Breast epithelium (tissue), 4 donors: ENCODE measurements around the gene AGPAT1. TPM values are rescaled to one million over a fixed set of nuclear protein-coding genes. Genes with fewer than 3 reads are reported as not detected.
A peak's percentile ranks its signal among the peaks of the same experiment; 100 is the strongest.

ENCODE experiments used
- DNase-seq, 2 donors: peaks; one replicate each; pipeline ENCODE4 v3.0.0-alpha.2; 2019; ENCODE audit warnings: low spot score in 2 of 2
- H3K27ac ChIP-seq, 2 donors: fragments of 200-600 bp; sonication (generic) in 1 of 2; one replicate each; pipeline ENCODE4 v1.5.1; 2016 to 2019; ENCODE audit warnings: mild to moderate bottlenecking in 1 of 2
- H3K27me3 ChIP-seq, 2 donors: fragments of 200-600 bp; sonication (generic) in 1 of 2; one replicate each; pipeline versions ENCODE4 v1.5.1 to v1.6.0; 2017 to 2019; ENCODE audit warnings: control low read depth in 1 of 2, mild to moderate bottlenecking in 1 of 2
- H3K36me3 ChIP-seq: fragments of 200-600 bp; one replicate; pipeline ENCODE4 v1.5.1; 2019
- H3K4me1 ChIP-seq, 2 donors: fragments of 200-600 bp; sonication (generic); one replicate each; pipeline ENCODE4 v1.5.1; 2016 to 2019; ENCODE audit warnings: control low read depth in 1 of 2
- H3K4me3 ChIP-seq, 3 donors: fragments of 200-600 bp; sonication (generic); 1 replicate in 2 of 3; 2 replicates in 1 of 3; pipeline ENCODE4 v1.5.1; 2016 to 2019; ENCODE audit warnings: mild to moderate bottlenecking in 3 of 3, moderate library complexity in 2 of 3
- H3K9me3 ChIP-seq, 2 donors: fragments of 200-600 bp; sonication (generic) in 1 of 2; one replicate each; pipeline ENCODE4 v1.5.1; 2016 to 2019; ENCODE audit warnings: control low read depth in 1 of 2
- POLR2A ChIP-seq: fragments of 450-650 bp; IDR thresholded peaks from one replicate; pipeline ENCODE4 v1.6.1; 2016; ENCODE audit warnings: antibody characterized with exemption, mild to moderate bottlenecking, moderate library complexity
- POLR2AphosphoS5 ChIP-seq, 3 donors: sonication (generic); formaldehyde crosslinking; IDR thresholded peaks; one replicate each; pipeline ENCODE4 v1.6.1; 2017; ENCODE audit warnings: antibody characterized with exemption in 3 of 3
- intact Hi-C: fragments of 100-400 bp; cut with DNase I; formaldehyde crosslinking; loops from one replicate; pipeline ENCODE4 v1.15.1; 2023; ENCODE audit warnings: low total_unique reads
- total RNA-seq, 3 donors: library from RNA; depleted of rRNA; stranded (reverse); fragments of >200 nt; gene quantifications; one replicate each; pipeline ENCODE4 v1.1.0, GENCODE V29; 2016
- TF ChIP-seq, protein P1 (sequence below), 3 donors: fragments of 450-650 bp; IDR thresholded peaks; one replicate each; pipeline ENCODE4 v1.5.1; 2016 to 2017; ENCODE audit warnings: antibody characterized with exemption in 3 of 3, mild to moderate bottlenecking in 3 of 3, moderate library complexity in 3 of 3

The AGPAT1 gene
- total RNA-seq, 3 donors from 2014 or later = 25.8 to 33.8 (median 30.6) TPM

DNA sequence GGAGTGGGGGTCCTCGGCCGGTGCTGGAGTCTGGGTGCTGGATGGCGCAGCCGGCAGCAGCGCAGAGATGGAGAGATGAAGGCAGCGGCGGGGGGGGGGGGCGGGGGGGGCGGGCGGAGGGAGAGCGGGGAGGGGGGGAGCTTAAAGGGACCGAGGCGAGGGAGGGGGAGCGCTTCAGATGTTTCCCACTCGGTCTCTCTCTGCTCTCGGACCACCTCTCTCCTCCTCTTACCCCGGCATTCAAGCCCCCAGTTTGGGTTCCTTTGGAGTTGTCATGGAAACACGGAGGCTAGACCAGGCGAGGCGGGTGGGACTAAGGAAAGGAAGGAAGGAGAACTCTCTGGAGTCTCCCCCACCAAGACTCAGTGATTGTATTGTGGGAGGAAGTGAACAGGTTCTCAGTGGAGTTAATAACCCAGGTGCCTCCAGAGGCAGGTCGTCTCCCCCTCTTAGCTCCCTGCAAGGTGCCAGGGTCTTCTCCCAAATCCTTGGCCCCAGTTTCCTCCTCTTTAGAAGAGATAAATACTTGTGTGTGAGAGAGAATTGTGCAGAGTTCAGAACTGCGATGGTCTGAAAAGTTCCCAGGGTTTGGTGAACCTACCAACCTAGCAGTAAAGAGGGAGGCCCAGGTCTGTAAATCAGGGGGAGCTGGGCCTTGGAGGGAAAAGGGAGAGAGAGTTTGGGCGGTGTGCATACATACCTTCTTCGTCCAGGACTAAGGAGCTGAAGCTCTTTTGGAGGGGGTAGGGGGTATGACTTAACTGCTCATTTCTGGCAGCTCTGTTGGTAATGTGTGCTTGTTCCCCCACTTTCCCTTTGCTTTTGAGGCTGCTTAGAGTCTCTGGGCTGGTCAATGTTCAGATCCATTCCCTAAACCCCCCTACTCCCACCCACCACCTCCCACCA is 23.8 kb downstream of the AGPAT1 start, which contains the start of gene PRRT1:
Gene PRRT1, minus strand, starts transcription at position 77 of the 906 bp plus-strand sequence. CDS start 112 bp downstream, outside the sequence.
- intact Hi-C loops = no loop called here
- Histone ChIP-seq H3K27me3 (no peaks in the 10 kb centered on the region), H3K4me1 (peaks cover 0 to 11% of the 10 kb centered on the region in 2 donors), H3K36me3 (no peaks in the 10 kb centered on the region), H3K4me3 (peak within 1 kb of the TSS; percentile 76 to 84 (median 82)), H3K9me3 (no peaks in the 10 kb centered on the region), H3K27ac (peak within 1 kb of the TSS; percentile 89 to 98)
- no peak for DNase-seq
- no peak for TF ChIP-seq POLR2A

DNA sequence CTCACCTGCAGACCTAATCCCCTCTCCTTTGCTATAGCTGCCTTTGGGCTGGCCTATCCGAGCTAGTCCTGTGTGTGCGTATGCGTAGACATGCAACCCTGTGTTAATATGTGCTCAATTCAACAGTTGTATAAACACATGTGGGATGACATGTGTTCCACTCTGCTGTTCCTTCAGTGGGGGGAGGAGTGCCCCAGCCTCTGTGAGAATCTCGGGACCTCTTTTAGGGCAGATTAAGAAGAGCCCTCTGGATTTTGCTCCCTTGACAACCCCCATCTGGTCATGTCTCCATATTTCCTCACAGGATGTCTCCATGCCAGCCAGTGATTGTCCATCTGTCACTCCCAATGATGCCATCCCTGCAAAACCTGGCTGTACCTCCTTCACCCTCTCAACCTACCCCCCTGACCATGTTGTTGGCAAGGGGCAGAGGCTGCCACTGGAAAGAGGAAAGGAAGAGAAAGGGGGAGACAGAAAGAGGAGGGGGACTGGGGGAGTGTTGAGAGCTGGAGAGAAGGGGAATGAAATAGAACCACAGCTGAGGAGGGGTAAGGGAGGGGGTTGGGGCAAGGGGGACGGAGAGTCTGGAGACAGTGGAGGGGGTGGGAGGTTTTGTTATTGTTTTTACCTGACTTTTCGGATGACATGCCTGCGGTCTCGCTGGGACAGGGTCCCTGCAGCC is 24.6 kb downstream of the AGPAT1 start:
- Histone ChIP-seq H3K4me1 (peaks cover 0 to 11% of the 10 kb centered on the region in 2 donors), H3K27ac (peak overlapping the region in 1 of 2 donors; percentile 98), H3K9me3 (no peaks in the 10 kb centered on the region), H3K4me3 (peak overlapping the region; percentile 36 to 84 (median 82)), H3K27me3 (no peaks in the 10 kb centered on the region), H3K36me3 (no peaks in the 10 kb centered on the region)
- intact Hi-C loops = no loop called here
- DNase-seq = no peak
- TF ChIP-seq, protein P1, sequence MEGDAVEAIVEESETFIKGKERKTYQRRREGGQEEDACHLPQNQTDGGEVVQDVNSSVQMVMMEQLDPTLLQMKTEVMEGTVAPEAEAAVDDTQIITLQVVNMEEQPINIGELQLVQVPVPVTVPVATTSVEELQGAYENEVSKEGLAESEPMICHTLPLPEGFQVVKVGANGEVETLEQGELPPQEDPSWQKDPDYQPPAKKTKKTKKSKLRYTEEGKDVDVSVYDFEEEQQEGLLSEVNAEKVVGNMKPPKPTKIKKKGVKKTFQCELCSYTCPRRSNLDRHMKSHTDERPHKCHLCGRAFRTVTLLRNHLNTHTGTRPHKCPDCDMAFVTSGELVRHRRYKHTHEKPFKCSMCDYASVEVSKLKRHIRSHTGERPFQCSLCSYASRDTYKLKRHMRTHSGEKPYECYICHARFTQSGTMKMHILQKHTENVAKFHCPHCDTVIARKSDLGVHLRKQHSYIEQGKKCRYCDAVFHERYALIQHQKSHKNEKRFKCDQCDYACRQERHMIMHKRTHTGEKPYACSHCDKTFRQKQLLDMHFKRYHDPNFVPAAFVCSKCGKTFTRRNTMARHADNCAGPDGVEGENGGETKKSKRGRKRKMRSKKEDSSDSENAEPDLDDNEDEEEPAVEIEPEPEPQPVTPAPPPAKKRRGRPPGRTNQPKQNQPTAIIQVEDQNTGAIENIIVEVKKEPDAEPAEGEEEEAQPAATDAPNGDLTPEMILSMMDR (IDR thresholded peaks at IDR 0.05) = no peak
- TF ChIP-seq POLR2A (no peak), POLR2AphosphoS5 (IDR thresholded peaks at IDR 0.05) (no peak)

DNA sequence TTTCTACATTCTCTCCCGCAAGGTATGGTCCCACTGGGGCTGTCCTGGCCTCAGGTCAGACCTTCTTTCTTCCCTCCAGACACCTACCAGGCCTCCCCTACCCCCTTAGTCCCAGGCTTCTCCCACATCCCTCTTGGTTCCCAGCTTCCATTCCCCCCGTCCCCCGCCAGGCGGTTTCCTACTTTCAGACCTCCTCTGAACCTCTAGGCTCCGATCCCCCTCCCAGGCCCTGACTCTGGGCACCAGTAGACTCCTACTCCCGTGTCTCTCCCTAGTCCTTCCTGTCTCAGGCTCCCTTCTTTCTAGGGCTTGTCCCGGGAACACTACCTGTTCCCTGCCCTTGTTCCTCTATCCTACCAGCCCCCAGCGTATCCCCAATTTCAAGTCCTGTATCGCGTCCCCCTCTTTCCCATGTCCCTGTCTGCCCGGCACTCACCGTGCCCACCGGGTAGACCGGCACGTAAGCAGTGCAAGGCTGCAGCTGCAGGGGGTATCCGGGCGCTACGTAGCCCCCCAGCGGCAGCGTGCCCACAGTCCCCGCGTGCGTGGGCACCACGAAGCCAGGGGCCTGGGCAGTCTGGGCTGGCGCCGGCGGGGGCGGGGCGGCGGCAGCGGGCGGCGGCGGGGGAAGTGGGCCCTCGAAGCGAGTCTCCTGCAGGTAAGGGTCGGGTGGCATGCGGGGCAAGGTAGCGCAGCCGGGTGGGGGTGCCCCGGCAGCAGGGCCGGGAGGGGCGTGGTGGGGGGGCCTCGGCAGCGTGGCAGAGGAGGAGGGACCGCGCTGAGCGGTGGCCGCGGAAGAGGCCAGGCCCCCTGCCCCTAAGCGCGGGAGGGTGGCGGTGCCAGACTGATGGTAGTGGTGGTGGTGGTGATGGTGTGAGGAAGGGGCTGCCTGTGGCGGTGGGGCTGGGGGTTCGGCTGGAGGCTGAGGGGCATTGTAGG is 25.7 kb downstream of the AGPAT1 start:
- no peak for DNase-seq
- TF ChIP-seq POLR2A = no peak
- TF ChIP-seq POLR2AphosphoS5 (IDR thresholded peaks at IDR 0.05) = no peak
- TF ChIP-seq, protein P1 (IDR thresholded peaks at IDR 0.05) = no peak
- Histone ChIP-seq H3K9me3 (no peaks in the 10 kb centered on the region), H3K27me3 (no peaks in the 10 kb centered on the region), H3K4me3 (peak overlapping the region in 2 of 3 donors; percentile 82 to 84), H3K4me1 (peaks cover 0 to 3% of the 10 kb centered on the region in 2 donors), H3K27ac (peak overlapping the region in 1 of 2 donors; percentile 9), H3K36me3 (no peaks in the 10 kb centered on the region)
- intact Hi-C loops = no loop called here

DNA sequence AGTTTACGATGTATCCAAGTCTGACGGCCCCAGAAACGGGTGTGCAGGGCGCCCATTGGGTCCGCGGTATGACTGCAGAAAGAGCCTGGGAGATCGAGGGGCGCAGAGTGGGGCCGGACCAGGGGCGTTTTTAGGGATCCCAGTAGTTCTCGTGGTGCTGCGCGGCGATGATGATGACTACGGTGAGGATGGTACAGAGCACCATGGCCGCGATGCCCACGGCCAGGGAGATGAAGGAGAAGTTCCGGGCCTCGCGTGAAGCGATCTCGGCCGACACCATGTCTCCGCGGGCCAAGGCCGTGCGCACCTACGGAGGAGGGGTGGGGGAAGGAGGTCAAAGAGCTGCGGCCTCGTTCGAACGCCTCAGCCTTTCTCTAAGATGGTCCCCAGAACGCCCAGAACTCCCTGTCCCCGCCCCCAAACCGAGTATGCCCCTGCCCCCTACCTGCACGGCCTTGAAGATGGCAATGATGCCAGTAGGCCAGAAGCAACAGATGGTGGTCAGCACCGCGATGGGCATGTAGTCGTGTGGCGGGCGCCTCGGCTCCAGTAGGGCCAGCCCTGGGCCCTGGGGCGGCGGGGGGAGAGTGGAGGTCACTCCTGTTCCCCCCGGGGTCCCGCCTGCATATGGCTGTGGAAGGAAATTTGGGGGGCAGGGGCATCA is 26.7 kb downstream of the AGPAT1 start:
- Histone ChIP-seq H3K36me3 (no peaks in the 10 kb centered on the region), H3K4me1 (no peaks in the 10 kb centered on the region), H3K9me3 (no peaks in the 10 kb centered on the region), H3K27me3 (no peaks in the 10 kb centered on the region), H3K27ac (no peak overlapping the region), H3K4me3 (peak overlapping the region in 2 of 3 donors; percentile 26 to 33)
- intact Hi-C loops = no loop called here
- DNase-seq = no peak
- TF ChIP-seq POLR2AphosphoS5 (IDR thresholded peaks at IDR 0.05) (no peak), POLR2A (no peak)
- TF ChIP-seq, protein P1 (IDR thresholded peaks at IDR 0.05) = no peak
